Activated CD4-positive, alpha-beta T cell treated with anti-CD3 and anti-CD28 coated beads, Interleukin-2, amount 50 U/mL, for 48 hours (primary cell): ENCODE measurements around the gene PCNX1.
"Not testable (repeated sequence)": the region's sequence is repeated elsewhere in the genome, so short reads cannot be mapped to it uniquely, and the experiment has no call there.

Source experiments
- DNase-seq, 2 experiments: peaks; one replicate each; pipeline ENCODE4 v3.0.0-alpha.2; 2020

PCNX1 gene

GRCh38 chr14:70917633-70918032, 10.4 kb downstream of the PCNX1 start:
- DNase-seq = no peak

GRCh38 chr14:70919774-70920173, 12.5 kb downstream of the PCNX1 start:
- no peak for DNase-seq

DNA sequence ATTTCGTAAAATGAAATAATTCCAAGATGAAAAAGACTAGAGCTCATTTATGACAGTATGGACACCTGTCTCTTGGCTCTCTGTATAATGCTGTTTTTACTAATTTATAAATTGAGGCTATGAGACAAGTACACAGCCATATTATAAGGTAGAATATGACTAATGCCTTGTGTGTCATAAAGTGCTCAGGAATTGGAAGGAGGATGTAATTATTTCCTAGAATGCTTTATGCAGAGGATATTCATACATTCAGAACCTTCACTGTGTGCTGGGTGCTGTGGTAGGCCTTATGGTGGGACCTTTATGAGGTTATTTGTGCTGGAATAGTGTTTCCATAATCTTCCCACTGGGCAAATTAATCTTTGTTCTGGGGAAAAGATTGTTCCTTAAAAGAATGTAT, 13.3 kb downstream of the PCNX1 start:
- DNase-seq = no peak

- no peak for DNase-seq
Measured at GRCh38 chr14:70921669-70922068, 14.4 kb downstream of the PCNX1 start.

- no peak for DNase-seq
Measured at GRCh38 chr14:70924521-70924920, 17.3 kb downstream of the PCNX1 start.

DNA sequence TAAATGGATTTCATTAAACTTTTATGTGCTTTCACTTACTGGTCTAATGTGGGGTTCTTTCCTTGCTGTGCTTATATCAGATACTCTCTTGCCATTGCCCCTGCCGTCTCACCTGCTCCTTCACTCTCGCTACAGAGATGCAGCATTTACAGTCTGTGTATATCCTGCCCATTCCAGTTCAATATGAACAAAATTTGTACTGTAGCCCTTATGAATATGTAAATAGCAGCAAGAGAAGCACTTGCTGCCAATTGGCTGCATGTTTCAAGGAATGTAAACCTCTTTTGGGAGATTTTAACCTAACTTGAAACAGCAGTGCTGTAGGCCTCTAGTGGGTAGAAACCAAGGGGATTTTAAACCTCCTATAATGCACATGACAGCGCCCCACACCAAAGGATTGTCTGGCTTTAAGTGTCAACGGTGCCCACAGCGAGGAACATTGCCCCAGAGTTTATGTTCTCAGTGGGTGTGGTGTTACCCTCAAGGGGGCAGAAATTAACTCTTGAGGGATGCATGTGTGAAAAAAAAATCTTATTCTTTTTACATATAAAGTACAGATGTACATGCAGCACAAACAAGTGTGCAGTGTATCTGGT, 19.1 kb downstream of the PCNX1 start:
- no peak for DNase-seq

DNA sequence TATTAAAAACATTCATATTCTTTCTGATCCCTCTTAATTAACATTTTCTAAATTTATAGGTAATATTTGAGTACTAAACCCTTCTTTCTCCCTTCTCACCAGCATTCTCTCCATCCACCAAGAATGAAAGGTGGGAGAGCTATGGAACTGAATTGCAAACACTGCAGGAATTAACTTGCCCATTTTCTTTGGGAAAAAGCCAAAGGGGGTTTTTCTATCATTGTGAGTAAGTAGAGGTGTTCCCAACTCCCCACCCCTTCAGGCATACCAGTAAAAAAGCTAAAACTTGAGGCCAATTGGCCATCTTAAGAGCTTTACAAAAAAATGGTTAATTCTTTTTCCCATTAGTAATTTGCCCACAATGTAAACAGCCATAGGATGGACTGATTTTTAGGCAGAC, 23.7 kb downstream of the PCNX1 start:
- DNase-seq = no peak

- no peak for DNase-seq
Measured at GRCh38 chr14:70934084-70934483, 26.8 kb downstream of the PCNX1 start.

GRCh38 chr14:70934502-70935134, 27.4 kb downstream of the PCNX1 start:
- DNase-seq = no peak

- DNase-seq = no peak
Measured at GRCh38 chr14:70935135-70935534, 27.9 kb downstream of the PCNX1 start.

DNA sequence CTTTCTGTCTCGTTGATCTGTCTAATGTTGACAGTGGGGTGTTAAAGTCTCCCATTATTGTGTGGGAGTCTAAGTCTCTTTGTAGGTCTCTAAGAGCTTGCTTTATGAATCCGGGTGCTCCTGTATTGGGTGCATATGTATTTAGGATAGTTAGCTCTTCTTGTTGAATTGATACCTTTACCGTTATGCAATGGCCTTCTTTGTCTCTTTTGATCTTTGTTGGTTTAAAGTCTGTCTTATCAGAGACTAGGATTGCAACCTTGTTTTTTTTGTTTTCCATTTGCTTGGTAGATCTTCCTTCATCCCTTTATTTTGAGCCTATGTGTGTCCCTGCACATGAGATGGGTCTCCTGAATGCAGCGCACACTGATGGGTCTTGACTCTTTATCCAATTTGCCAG, 32.4 kb downstream of the PCNX1 start:
- not testable (repeated sequence) for DNase-seq

- peak; percentile 71 to 76 for DNase-seq
Measured at GRCh38 chr14:70941637-70942341, 34.5 kb downstream of the PCNX1 start.

- DNase-seq = no peak
Measured at GRCh38 chr14:70942342-70942706, 35.1 kb downstream of the PCNX1 start.

- DNase-seq = not testable (repeated sequence)
Measured at GRCh38 chr14:70942721-70943120, 35.5 kb downstream of the PCNX1 start.

GRCh38 chr14:70943838-70944237, 36.6 kb downstream of the PCNX1 start:
- DNase-seq = no peak

GRCh38 chr14:70947739-70948138, 40.5 kb downstream of the PCNX1 start:
- DNase-seq = no peak

- DNase-seq = no peak
Measured at GRCh38 chr14:70952485-70952884, 45.2 kb downstream of the PCNX1 start.

GRCh38 chr14:70954068-70954467, 46.8 kb downstream of the PCNX1 start:
- DNase-seq = no peak

GRCh38 chr14:70955543-70956480, 48.6 kb downstream of the PCNX1 start:
- peak in 1 of 2 experiments; percentile 35 for DNase-seq

GRCh38 chr14:70956511-70956910, 49.3 kb downstream of the PCNX1 start:
- no peak for DNase-seq

GRCh38 chr14:70957710-70958109, 50.5 kb downstream of the PCNX1 start:
- DNase-seq = no peak

DNA sequence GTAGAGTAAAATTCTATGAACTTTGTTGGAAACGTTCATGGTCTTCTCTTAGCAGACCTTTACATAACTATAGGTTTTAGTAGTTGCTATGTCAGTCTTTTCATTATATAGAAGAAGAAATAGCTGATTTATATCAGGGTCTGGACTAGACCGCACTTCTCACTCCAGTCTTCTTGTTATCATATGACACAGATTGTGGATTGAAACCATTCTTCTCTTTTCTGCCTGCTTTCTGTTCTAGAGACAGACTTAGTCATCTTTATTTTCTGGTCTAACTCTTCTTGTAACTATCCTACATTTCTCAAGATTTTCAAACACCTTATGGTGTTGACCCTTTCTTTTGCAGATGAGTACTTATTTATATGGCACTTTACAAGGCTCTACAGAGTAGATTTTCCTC, 55.7 kb downstream of the PCNX1 start:
- no peak for DNase-seq

- no peak for DNase-seq
Measured at GRCh38 chr14:70964492-70964891, 57.2 kb downstream of the PCNX1 start.
